ENCODE measurements around the gene PITPNC1.

- TF ChIP-seq CTCF (conservative IDR thresholded peaks at IDR 0.05; ENCODE audit: low read depth, low read length) (peak; percentile 82), EZH2 (IDR thresholded peaks at IDR 0.05; ENCODE audit: borderline replicate concordance, low read depth, low read length, poor library complexity, severe bottlenecking) (no peak)
Measured at GRCh38 chr17:67689534-67690177, 312.6 kb downstream of the PITPNC1 start.

Data from A673 (cell line).